22Rv1 (cell line): ENCODE data around the gene NCOA6.
A peak's percentile ranks its signal among the peaks of the same experiment; 100 is the strongest.

Source experiments
- H3K27ac ChIP-seq: fragments of 450-650 bp; 2 replicates; pipeline ENCODE4 v1.5.1; 2017
- ZFX ChIP-seq: fragments of 450-650 bp; IDR thresholded peaks from 2 replicates; pipeline ENCODE4 v1.6.1; 2017; ENCODE audit warnings: antibody characterized with exemption, borderline replicate concordance
- TF ChIP-seq, protein P1 (sequence below): fragments of 450-650 bp; IDR thresholded peaks from 2 replicates; pipeline ENCODE4 v1.5.1; 2017; ENCODE audit warnings: mild to moderate bottlenecking

The NCOA6 gene

DNA sequence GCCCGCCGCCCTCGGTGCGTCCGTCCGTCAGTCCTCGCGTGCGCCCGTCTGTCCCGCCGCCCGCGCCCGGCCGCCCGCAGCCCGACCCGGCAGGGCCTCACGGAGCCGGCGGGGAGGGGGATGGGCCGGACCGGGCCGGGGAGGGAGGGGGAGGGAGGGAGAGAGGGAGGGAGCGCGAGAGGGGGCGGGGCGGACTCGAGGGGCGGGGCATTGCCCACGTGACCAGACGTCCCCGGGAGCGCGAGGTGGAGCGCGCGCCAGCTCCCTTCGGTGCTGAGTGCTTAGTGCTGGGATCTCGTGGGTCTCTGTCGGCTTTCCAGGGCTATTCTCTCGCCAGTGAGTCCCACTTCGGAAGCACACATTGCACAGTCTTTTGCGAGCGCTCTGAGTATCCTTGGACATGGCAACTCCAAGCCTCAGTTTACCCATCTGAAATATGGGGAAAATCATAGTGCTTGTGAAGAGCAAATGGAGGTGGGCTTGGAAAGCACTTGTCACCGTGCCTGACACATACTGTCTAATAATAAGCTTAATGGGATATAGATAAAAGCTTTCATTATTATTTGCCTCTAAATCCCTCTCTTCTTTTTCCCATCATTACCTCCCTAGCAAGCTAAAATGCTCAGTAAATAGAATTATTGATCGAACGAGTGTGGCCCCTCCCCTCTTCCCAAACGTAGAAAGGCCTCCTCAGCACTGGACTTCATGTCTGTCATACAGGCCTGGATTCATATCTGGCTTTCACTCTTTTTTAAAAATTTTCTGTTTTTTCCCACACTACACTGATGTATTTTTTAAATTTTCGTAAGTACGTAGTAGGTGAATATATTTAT, at the start of gene NCOA6:
Gene NCOA6 (minus strand): TSS at position 122 of the 833 bp plus-strand sequence. CDS start 43,296 bp downstream, outside the sequence.
- TF ChIP-seq ZFX, result no peak
- TF ChIP-seq, protein P1, sequence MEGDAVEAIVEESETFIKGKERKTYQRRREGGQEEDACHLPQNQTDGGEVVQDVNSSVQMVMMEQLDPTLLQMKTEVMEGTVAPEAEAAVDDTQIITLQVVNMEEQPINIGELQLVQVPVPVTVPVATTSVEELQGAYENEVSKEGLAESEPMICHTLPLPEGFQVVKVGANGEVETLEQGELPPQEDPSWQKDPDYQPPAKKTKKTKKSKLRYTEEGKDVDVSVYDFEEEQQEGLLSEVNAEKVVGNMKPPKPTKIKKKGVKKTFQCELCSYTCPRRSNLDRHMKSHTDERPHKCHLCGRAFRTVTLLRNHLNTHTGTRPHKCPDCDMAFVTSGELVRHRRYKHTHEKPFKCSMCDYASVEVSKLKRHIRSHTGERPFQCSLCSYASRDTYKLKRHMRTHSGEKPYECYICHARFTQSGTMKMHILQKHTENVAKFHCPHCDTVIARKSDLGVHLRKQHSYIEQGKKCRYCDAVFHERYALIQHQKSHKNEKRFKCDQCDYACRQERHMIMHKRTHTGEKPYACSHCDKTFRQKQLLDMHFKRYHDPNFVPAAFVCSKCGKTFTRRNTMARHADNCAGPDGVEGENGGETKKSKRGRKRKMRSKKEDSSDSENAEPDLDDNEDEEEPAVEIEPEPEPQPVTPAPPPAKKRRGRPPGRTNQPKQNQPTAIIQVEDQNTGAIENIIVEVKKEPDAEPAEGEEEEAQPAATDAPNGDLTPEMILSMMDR, result no peak
- peak within 1 kb of the TSS; percentile 90 for H3K27ac ChIP-seq

DNA sequence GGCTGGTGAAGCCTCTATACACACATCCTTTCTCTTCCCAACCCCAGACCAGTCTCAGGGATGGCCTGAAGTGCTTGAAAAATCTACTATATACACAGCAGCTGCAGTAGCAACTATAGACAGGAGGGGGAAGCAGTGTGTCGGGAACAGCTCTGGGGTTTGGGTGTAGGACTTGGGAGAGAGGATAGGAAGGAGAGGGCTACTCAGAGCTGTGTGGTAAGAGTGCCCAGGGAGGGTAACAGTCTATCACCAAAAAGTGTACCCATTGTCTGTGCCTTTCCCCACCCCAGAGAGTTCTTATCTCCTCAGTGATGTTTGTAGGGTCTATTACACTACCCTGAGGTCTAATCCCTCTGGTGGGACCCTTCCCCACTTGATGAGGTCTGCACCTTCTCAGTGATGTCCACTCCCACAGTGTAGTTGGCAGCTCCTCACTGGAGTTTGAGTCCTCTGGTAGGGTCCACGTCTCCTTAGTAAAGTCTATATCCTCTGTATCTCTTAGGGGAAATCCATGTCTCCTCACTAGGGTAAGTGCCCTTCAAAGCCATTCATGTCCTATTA, 48.7 kb upstream of the NCOA6 start:
- peak overlapping the region; percentile 85 for H3K27ac ChIP-seq
- TF ChIP-seq ZFX, result no peak
- TF ChIP-seq, protein P1, result peak; percentile 83

DNA sequence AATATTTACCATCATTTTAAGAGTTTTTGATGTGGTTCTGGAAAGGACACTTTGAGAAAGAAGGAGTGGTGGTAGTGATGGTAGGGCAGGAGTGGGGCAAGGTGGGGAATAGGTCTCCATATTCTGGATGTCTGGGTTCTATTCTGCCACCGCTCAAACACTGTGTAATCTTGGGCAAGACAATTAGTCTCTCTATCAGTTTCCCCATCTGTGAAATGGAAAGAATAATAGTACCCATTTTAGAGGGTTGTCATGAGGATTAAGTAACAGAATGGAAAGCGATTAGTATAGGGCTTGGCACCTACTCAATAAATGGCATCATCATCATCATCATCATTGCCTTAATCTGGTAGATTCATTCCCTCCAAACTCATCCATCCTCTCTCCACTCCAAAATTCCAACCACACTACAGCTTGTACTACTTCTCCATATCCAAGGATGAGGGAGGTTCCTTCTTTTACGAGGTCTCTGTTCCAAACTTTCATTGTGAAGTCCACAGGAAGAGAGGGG, 48.2 kb upstream of the NCOA6 start:
- H3K27ac ChIP-seq, result no peak overlapping the region
- TF ChIP-seq, protein P1, result no peak
- no peak for TF ChIP-seq ZFX

DNA sequence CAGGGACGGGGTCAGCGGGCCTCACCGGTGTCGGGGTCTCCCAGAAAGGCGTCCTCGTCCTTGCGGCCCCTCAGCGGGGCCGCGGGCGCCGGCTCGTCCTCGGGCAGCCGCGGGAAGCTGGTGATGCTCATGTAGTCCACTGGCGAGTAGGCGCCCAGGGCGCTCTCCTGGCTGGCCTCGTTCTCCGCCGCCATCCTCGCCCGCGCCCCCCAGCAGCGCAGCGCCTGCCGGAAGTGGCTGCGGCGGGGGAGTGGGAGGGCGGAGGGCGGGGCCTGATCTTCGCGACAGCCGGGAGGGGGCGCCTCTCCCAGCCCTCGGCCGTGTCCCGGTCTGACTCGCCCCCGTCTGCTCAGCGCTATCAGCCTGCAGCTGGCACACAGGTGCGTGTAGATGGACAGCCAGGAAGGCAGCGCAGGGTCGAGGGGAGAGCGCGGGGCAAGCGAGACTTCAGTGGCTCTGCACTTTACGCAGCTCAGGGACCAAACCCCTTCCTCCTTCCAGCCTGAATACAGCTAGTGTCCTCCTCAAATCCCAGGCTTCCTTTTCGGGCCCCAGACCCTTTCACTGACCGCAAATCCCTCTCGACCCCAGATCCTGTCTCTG, 47.3 kb upstream of the NCOA6 start, which contains the start of gene GGT7:
Gene GGT7 (minus strand): TSS at position 235 of the 603 bp plus-strand sequence. CDS start 41 bp downstream, at position 194.
- TF ChIP-seq, protein P1, result peak; percentile 93
- TF ChIP-seq ZFX, result no peak
- no peak within 1 kb of the TSS for H3K27ac ChIP-seq

DNA sequence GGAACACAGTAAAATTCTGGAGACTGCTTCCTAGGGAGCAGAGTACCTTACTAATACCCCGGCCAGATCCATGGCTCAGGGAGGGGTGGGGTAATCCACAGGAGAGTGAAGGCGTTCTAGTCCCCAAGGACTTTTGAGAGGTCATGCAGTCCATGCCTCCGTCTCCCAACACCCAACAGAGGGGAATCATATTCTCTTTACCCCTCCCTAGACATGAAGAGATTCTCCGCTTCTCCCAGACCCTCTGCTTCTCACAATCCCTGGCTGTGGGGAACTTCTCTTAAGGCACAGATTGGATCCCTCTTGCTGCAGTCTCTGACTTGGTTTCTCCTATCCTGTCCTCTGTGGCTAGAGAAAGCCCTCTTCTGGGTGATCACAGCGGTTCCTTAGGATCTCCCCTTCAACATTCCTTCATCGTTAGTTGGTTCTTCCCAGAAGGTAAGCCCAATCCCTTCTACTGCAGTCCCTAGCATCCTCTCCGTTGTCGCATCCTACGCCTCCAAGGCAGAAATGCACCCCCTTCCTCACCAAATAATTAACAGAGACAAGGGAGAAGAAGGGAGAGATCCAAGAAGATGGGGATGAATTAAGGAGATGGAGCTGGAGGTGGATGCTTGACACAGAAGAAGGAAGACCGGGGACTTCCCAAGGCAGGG, 46.6 kb upstream of the NCOA6 start:
- TF ChIP-seq, protein P1, result no peak
- no peak for TF ChIP-seq ZFX
- no peak overlapping the region for H3K27ac ChIP-seq

DNA sequence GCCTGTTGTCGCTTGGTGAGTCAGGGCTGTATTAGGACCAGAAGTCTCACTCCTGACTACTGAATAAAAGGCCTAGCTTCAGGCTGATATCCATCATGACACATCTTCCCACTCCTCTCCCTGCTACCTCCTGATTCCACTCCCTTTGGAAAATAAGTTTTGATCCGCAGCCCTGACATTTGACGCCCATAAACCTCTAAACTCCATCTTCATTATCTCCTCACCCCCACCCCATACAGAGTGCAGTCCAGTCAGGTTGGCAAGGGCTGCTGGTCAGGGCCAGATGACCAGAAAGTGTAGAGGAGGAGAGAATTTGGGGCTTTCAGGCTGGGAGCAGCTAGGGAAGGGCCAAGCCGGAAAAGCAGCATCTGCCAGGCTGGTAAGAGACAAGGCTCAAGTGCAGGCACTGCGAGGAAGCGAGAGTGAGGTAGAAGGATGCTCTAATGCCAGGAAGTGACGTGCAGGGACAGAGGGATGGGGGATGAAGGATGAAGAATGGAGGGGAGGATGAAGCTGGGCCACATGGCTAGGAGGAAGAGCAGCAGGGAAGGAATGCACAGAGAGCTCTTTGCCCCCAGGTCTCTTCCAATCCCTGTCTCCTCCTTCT, 46.0 kb upstream of the NCOA6 start:
- H3K27ac ChIP-seq, result no peak overlapping the region
- TF ChIP-seq ZFX, result no peak
- TF ChIP-seq, protein P1, result no peak
